Neural progenitor cell (in vitro differentiated cells): ENCODE measurements around the gene SPTBN1.

ENCODE experiments used
- EZH2 ChIP-seq: fragments of 200-600 bp; sonication (generic); IDR thresholded peaks from 2 replicates; pipeline ENCODE4 v1.6.1; 2017; ENCODE audit warnings: antibody characterized with exemption, mild to moderate bottlenecking, moderate library complexity
- TF ChIP-seq, protein P1 (sequence below): fragments of 200-600 bp; sonication (generic); IDR thresholded peaks from 2 replicates; pipeline ENCODE4 v1.5.1; 2017; ENCODE audit warnings: antibody characterized with exemption, mild to moderate bottlenecking

DNA sequence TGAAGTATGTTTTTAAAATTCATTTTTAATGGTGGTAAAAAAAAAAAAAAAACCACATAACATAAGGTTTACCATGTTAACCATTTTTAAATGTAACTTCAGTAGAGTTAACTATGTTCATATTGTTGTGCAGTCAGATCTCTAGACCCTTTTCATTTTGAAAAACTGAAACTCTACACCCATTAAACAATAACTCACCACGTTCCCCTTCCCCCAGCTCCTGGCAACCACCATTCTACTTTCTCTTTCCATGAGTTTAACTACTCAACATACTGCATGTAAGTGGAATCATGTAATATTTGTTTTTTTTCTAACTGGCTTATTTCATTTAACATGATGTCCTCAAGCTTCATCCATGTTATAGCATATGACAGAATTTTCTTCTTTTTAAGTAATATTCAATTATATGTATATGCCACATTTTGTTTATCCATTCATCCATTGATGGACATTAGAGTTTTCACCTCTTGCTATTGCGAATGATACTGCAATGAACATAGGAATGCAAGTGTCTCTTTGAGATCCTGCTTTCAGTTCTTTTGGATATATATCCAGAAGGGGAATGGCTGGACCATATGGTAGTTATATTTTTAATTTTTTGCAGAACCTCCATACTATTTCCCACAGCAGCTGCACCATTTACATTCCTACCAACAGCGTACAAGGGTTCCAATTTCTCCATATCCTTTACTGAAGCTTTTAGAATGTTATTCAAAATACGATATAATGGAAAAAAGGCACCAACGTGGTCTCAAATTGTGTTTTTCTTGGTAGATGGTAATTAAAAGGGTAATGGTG is 91.0 kb downstream of the SPTBN1 start:
- TF ChIP-seq, protein P1, sequence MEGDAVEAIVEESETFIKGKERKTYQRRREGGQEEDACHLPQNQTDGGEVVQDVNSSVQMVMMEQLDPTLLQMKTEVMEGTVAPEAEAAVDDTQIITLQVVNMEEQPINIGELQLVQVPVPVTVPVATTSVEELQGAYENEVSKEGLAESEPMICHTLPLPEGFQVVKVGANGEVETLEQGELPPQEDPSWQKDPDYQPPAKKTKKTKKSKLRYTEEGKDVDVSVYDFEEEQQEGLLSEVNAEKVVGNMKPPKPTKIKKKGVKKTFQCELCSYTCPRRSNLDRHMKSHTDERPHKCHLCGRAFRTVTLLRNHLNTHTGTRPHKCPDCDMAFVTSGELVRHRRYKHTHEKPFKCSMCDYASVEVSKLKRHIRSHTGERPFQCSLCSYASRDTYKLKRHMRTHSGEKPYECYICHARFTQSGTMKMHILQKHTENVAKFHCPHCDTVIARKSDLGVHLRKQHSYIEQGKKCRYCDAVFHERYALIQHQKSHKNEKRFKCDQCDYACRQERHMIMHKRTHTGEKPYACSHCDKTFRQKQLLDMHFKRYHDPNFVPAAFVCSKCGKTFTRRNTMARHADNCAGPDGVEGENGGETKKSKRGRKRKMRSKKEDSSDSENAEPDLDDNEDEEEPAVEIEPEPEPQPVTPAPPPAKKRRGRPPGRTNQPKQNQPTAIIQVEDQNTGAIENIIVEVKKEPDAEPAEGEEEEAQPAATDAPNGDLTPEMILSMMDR: no peak
- no peak for TF ChIP-seq EZH2
